Tibial artery (tissue), 4 donors: ENCODE data around the gene KAT8.

Source experiments
- DNase-seq, 2 donors: peaks; one replicate each; pipeline ENCODE4 v3.0.0-alpha.2; 2019
- H3K27ac ChIP-seq, 2 donors: fragments of 200-600 bp; sonication (generic) in 1 of 2; 1 replicate in 1 of 2; 2 replicates in 1 of 2; pipeline ENCODE4 v1.5.1; 2018 to 2019; ENCODE audit warnings: mild to moderate bottlenecking in 1 of 2
- H3K27me3 ChIP-seq, 2 donors: fragments of 200-600 bp; sonication (generic) in 1 of 2; one replicate each; pipeline versions ENCODE4 v1.5.1 to v1.6.0; 2016 to 2019
- H3K36me3 ChIP-seq, 3 donors: fragments of 200-600 bp; sonication (generic) in 2 of 3; one replicate each; pipeline ENCODE4 v1.5.1; 2016 to 2019; ENCODE audit warnings: mild to moderate bottlenecking in 2 of 3
- H3K4me1 ChIP-seq, 4 donors: fragments of 200-600 bp; sonication (generic) in 2 of 4; 1 replicate in 3 of 4; 2 replicates in 1 of 4; pipeline ENCODE4 v1.5.1; 2016 to 2019
- H3K4me3 ChIP-seq, 2 donors: fragments of 200-600 bp; sonication (generic) in 1 of 2; 1 replicate in 1 of 2; 2 replicates in 1 of 2; pipeline ENCODE4 v1.5.1; 2018 to 2019; ENCODE audit warnings: mild to moderate bottlenecking in 2 of 2
- H3K9me3 ChIP-seq, 3 donors: fragments of 200-600 bp; sonication (generic) in 1 of 3; one replicate each; pipeline ENCODE4 v1.5.1; 2016 to 2019
- CTCF ChIP-seq, 2 experiments: fragments of 200-600 bp in 1 of 2; fragments of 450-650 bp in 1 of 2; IDR thresholded peaks; one replicate each; pipeline ENCODE4 v1.5.1; 2017 to 2019; ENCODE audit warnings: antibody characterized with exemption in 2 of 2, mild to moderate bottlenecking in 1 of 2, moderate library complexity in 1 of 2
- intact Hi-C: fragments of 100-400 bp; cut with DNase I; formaldehyde crosslinking; loops from one replicate; pipeline ENCODE4 v1.15.0; 2023; ENCODE audit warnings: low total_unique reads

The KAT8 gene

DNA sequence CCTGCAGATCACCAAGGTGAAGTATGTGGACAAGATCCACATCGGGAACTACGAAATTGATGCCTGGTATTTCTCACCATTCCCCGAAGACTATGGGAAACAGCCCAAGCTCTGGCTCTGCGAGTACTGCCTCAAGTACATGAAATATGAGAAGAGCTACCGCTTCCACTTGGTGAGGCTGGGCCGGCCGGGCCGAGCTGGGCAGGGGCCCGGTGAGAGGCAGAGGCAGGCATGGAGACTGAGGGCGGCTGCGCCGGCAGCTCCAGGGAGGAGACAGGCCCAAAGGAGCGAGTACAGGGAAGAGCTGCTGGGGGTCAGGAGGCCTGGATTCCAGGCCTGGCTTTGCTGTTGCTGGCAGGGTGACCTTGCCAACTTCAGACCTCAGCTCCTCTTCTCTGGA lies 9.7 kb downstream of the KAT8 start:
- H3K4me3 ChIP-seq = no peak overlapping the region
- peaks cover 60 to 94% (median 75%) of the 10 kb centered on the region in 3 donors for H3K36me3 ChIP-seq
- DNase-seq = no peak
- H3K27ac ChIP-seq = no peak overlapping the region
- H3K4me1 ChIP-seq = peaks cover 0 to 22% (median 0%) of the 10 kb centered on the region in 4 donors
- intact Hi-C loops = no loop called here
- H3K27me3 ChIP-seq = no peaks in the 10 kb centered on the region
- H3K9me3 ChIP-seq = no peaks in the 10 kb centered on the region
- TF ChIP-seq CTCF (IDR thresholded peaks at IDR 0.05) = no peak

DNA sequence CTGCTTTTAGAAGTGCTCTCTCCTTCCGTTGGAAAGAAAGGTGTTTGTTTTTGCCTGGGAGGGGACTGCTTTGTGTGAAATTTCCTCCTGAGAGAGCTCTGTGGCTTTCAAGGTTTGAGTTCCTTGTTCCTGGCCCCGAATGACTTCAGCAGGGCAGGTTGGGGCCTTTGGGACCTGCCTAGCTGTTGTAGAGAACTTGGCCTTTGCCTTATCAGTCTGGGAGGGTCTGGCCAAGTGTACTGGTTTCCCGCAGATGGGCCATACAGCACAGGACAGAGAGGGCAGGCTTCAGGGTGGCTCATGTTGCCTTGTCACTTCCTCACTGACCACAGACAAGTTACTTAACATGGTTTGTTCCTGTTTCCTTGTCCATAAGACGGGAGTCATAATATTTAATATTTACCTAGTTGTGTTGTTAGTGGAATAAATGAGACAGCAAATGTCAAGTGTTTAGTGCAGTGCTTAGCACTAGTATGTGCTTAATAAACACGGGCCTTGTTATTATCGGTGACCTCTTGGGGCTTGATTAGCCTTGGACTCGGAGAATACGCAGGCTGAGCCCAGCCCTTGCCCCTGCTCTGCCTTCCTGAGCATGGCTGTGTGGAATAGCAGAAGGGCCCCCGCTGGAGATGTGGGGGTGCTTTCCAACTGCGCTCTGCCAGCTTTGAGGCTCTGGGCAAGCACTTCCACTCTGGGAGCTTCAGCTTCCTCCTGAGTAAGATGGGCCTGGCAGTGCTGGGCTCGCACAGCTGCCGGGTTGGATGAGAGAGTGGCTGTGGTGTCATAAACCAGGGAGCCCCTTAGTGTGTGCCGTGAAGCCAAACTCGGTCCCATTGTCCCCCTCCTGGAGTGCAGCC lies 11.5 kb downstream of the KAT8 start:
- DNase-seq = no peak
- Histone ChIP-seq H3K36me3 (peaks cover 47 to 88% (median 57%) of the 10 kb centered on the region in 3 donors), H3K4me3 (no peak overlapping the region), H3K27me3 (peaks cover 0 to 2% of the 10 kb centered on the region in 2 donors), H3K4me1 (peaks cover 0 to 22% (median 0%) of the 10 kb centered on the region in 4 donors), H3K9me3 (no peaks in the 10 kb centered on the region), H3K27ac (peak overlapping the region in 1 of 2 donors; percentile 34)
- intact Hi-C loops = no loop called here
- no peak for TF ChIP-seq CTCF (IDR thresholded peaks at IDR 0.05)

- H3K9me3 ChIP-seq = no peaks in the 10 kb centered on the region
- peaks cover 0 to 28% (median 0%) of the 10 kb centered on the region in 4 donors for H3K4me1 ChIP-seq
- peaks cover 47 to 80% (median 49%) of the 10 kb centered on the region in 3 donors for H3K36me3 ChIP-seq
- peaks cover 0 to 5% of the 10 kb centered on the region in 2 donors for H3K27me3 ChIP-seq
- intact Hi-C loops = no loop called here
- H3K4me3 ChIP-seq = no peak overlapping the region
- peak overlapping the region in 1 of 2 donors; percentile 34 for H3K27ac ChIP-seq
- no peak for TF ChIP-seq CTCF (IDR thresholded peaks at IDR 0.05)
- no peak for DNase-seq
Measured at GRCh38 chr16:31129568-31130335, 12.3 kb downstream of the KAT8 start.

DNA sequence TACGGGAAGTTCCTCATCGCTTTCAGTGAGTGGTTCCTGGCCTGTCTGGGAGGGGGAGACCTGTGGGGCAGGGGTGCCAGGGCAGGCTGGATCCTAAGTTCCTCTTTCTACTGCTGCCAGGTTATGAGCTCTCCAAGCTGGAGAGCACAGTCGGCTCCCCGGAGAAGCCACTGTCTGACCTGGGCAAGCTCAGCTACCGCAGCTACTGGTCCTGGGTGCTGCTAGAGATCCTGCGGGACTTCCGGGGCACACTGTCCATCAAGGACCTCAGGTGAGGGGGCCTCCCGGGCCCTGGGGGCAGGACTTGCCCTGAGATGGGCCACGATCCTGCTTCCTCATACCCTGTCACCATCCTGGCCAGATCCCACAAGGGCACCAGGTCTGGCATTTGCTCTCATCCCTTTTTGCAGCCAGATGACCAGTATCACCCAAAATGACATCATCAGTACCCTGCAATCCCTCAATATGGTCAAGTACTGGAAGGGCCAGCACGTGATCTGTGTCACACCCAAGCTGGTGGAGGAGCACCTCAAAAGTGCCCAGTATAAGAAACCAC lies 12.9 kb downstream of the KAT8 start:
- intact Hi-C loops = no loop called here
- Histone ChIP-seq H3K36me3 (peaks cover 46 to 79% (median 47%) of the 10 kb centered on the region in 3 donors), H3K9me3 (no peaks in the 10 kb centered on the region), H3K4me1 (peaks cover 0 to 31% (median 0%) of the 10 kb centered on the region in 4 donors), H3K4me3 (no peak overlapping the region), H3K27me3 (peaks cover 0 to 11% of the 10 kb centered on the region in 2 donors), H3K27ac (no peak overlapping the region)
- TF ChIP-seq CTCF (IDR thresholded peaks at IDR 0.05) = no peak
- no peak for DNase-seq

DNA sequence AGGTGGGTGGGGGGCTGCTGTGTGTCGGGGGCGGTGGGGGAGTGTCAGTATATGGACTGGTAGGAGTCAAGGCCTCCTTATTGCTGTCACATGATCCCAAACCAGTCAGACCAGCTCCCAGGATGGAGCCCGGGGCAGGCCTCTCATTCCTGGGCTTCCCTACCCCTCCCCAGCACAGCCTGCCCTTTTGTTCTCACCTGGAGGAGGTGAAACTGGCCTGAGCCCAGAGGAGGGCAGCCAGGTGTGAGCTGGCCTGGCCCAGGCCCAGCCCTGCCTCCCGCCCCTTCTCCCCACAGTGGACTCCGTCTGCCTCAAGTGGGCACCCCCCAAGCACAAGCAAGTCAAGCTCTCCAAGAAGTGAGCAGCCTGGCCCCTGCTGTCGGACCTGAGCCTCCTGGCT lies 13.4 kb downstream of the KAT8 start:
- no peak for TF ChIP-seq CTCF (IDR thresholded peaks at IDR 0.05)
- no peaks in the 10 kb centered on the region for H3K9me3 ChIP-seq
- no peak overlapping the region for H3K4me3 ChIP-seq
- intact Hi-C loops = no loop called here
- DNase-seq = no peak
- H3K27ac ChIP-seq = no peak overlapping the region
- H3K4me1 ChIP-seq = peaks cover 0 to 36% (median 0%) of the 10 kb centered on the region in 4 donors
- H3K27me3 ChIP-seq = peaks cover 0 to 14% of the 10 kb centered on the region in 2 donors
- peaks cover 46 to 75% (median 47%) of the 10 kb centered on the region in 3 donors for H3K36me3 ChIP-seq
